Measurements from ENCODE around the gene INPP4A.
"Not testable (repeated sequence)": the region's sequence is repeated elsewhere in the genome, so short reads cannot be mapped to it uniquely, and the experiment has no call there.

DNA sequence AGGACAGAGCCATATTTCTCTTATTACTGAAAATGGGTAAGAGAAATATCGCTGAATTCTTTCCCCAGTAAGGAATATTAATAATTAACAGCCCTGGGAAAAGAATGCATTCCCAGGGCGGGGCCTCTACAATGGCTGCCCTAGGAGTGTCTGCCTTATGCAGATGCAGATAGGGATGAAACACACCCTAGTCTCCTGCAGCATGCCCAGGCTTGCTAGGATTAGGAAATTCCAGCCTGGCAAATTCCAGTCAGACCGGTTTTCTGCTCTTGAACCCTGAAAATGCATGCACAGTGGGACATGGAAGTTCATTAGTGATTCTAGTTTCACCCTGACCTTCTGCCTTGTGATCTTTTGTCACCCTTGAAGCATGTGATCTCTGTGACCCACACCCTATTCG, 9.0 kb upstream of the INPP4A start:
- TF ChIP-seq, protein P1, sequence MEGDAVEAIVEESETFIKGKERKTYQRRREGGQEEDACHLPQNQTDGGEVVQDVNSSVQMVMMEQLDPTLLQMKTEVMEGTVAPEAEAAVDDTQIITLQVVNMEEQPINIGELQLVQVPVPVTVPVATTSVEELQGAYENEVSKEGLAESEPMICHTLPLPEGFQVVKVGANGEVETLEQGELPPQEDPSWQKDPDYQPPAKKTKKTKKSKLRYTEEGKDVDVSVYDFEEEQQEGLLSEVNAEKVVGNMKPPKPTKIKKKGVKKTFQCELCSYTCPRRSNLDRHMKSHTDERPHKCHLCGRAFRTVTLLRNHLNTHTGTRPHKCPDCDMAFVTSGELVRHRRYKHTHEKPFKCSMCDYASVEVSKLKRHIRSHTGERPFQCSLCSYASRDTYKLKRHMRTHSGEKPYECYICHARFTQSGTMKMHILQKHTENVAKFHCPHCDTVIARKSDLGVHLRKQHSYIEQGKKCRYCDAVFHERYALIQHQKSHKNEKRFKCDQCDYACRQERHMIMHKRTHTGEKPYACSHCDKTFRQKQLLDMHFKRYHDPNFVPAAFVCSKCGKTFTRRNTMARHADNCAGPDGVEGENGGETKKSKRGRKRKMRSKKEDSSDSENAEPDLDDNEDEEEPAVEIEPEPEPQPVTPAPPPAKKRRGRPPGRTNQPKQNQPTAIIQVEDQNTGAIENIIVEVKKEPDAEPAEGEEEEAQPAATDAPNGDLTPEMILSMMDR (IDR thresholded peaks at IDR 0.05): not testable (repeated sequence)
- TF ChIP-seq POLR2A (IDR thresholded peaks at IDR 0.05): not testable (repeated sequence)

Data from esophagus squamous epithelium (tissue), 4 donors.